Measurements from ENCODE around the gene NR3C1.

NR3C1 gene

DNA sequence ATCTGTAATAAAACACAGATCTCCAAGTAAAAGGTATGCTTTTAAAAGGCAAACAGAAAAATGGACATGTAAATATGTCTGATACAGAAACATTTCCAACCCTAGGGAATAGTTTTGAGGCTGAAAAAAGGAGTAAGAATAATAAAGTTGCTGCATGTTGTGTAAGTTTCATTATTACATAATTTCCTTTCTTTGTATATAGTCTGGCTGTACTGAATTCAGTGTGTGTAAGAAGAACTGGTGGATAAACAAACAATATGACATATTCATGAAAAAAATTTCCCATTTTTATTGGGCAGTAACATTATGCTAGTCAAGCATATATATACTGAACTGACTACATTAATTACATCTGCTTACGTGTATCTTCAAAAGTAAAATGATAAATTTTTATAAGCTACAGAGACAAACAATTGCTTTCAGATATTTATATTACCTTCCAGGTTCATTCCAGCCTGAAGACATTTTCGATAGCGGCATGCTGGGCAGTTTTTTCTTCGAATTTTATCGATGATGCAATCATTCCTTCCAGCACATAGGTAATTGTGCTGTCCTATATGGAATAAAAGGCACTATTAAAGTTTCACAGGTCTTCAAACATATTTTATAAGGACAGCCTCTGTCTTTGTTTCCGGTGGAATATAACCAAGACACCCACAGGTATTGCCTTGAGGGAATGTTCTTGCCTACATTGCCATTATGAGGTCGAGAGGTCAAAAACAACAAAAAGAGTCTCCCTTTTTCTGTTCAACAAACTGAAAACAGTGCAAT is 93.6 kb downstream of the NR3C1 start:
- no peak for DNase-seq (ENCODE audit: low spot score)

DNA sequence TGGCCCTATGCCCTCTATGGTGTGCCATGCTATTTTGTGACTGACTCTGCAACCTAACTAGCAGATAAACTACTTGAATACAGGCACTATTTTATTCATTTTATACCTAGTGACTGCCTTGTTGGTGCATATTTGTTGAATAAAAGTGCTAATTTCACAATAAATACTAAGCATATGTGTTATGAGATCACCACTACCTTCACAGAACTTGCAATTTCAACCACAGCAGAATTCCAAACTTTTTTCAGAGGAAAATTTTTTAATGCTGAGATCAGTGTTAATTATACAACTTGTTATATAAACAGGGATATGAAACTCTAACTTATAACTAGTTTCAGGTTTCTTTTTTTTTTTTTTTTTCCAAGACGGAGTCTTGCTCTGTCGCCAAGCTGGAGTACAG is 94.8 kb downstream of the NR3C1 start:
- peak; percentile 26 for DNase-seq (ENCODE audit: low spot score)

DNA sequence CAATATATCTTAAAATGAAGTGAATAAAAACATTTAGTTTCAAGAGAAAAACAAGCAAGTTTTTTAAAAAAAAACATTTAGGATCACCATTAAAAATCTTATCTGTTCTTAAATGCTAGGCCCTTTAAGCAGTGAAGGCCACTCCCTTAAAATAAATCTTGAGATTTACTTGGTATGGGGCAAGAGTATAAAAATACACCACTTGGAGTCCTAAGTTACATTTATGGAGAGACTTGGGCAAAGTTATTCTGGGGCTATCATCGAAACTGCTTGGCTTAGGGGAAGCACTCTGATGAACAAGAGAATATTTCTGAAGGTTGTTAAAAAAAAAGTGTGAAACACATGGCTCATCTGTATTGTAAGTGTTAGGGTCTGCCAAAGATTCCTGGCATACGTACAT is 97.4 kb downstream of the NR3C1 start:
- DNase-seq (ENCODE audit: low spot score): no peak

DNA sequence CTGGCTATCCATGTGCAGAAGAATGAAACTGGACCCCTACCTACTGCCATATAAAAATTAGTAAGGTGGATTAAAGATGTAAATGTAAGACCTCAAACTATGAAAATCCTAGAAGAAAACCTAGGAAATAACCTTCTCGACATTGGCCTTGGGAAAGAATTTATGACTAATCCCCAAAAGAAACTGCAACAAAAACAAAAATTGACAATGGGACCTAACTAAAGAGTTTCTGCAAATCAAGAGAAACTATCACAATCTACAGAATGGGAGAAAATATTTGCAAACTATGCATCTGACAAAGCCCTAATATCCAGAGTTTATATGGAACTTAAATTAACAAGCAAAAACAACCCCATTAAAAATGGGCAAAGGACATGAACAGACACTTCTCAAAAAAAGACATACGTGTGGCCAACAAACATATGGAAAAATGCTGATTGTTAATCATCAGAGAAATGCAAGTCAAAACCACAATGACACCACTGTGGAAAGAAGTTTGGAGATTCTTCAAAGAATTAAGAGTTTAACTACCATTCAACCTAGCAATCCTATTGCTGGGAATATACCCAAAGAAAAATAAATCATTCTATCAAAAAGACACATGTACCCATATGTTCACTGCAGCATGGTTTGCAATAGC is 98.5 kb downstream of the NR3C1 start:
- no peak for DNase-seq (ENCODE audit: low spot score)

DNA sequence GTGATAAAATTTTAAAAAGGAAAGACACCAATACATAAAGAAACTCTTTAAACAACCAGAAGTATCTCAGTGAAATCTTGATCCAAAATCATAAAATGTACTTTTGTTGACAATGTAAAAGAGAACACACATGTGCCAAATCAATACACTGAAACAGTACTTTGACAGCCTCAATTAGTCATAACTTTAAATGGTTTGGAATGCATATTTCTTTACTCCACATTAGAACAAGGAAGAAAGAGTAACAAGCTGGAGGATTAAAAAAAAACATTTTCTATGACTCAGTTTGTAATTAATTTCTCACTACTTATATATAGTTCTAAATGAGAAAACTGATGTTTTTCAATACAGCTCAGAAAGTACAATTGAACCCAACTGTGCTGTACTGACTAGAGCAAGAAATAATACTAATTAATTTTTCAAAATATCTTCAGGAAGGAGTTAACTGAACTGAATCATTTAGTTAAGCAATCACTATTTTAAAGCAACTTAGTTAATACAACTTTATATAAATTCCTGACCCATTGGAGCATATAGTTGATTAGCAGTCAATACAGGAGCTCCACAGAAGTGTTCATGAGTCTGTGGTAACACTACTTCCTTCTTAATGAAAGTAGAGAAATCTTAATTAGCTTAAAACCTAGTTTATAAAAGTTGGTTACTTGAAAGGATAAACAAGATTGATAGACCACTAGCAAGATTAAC is 101.0 kb downstream of the NR3C1 start:
- no peak for DNase-seq (ENCODE audit: low spot score)

DNA sequence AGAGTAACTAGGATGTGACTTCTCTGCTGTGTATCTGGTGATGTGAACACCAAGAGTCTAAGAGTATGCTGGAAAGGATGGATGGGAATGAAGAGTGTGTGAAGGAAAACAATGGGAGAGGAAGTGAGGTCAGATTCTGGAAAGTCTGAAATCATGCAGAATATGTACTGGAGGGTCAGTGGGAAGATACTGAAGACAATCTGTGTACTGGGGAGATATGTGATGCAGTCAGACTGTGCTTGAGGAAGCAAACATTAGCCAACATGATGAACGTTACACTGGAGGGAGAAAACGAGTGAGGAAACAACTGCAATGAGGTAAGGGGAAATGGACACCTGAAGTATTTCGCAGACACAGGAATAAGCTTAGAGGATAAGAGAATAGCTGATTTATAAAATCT is 105.7 kb downstream of the NR3C1 start:
- DNase-seq (ENCODE audit: low spot score): no peak

DNA sequence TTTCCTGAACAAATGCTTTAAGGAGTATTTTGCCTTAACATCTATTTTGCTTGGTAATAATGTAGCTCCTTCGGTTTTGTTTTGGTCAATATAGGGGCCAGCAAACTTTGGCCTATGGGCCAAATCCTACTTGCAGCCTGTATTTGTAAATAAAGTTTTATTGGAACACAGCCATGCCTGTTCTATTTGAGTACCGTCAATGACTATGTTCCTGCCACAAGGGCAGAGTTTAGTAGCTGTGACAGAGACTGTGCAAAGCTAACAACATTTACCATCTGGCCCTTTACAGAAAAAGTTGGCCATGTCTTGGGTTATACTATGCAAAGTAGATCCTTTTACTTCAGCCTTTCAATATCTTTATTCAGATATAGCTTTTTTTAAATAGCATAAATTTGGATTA is 113.4 kb downstream of the NR3C1 start:
- DNase-seq (ENCODE audit: low spot score): no peak

DNA sequence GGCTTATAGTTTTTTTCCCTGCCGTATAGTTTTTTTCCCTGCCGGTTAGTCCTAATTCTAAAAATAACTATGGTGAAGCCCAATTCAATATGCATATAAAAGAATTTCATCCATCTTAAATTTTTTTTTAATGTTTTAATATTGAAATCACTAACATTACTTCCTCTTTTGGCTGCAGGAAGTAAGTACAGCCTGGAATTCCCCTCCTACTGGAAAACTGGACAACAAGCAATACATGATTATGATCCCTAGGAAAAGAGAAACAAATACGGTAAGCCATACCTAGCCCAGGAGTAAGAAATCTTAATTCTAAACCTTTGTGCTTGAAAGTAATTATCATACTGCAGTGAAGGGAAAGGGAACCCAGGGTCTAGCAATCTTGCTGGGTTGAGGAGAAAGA is 119.0 kb downstream of the NR3C1 start:
- DNase-seq (ENCODE audit: low spot score): no peak

DNA sequence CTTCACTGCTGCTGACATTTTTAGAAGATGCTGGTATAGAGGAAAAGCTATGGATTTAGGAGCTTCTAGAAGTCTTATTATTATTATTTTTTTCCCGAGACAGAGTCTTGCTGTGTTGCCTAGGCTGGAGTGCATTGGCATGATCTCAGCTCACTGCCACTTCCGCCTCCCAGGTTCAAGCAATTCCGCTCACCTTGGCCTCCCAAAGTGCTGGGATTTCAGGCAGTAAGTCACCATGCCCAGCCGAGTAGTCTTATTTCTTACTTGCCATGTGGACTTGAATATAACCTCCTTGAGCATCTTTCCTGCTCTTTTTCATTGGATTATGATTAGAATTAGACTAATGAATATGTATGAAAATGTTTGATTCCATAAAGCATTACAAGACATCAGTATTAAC is 119.5 kb downstream of the NR3C1 start:
- no peak for DNase-seq (ENCODE audit: low spot score)

DNA sequence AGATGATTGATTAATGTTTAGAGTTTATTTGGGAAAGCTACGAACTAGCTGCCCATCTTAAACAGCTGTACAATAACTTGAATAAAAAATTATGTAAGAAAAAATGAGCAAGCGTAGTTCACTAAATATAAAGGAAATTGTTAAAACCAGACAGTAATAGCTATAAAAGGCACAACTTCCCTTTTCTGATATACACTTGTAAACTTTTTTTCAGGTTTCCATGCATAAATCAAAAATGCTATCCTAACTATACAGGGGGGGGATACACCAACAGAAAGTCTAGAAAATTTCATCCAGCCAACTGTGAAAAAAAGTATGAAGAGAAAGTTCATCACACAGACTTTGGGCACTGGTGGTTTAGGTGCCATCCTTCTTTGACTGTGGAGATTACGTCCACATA is 122.3 kb downstream of the NR3C1 start:
- no peak for DNase-seq (ENCODE audit: low spot score)

DNA sequence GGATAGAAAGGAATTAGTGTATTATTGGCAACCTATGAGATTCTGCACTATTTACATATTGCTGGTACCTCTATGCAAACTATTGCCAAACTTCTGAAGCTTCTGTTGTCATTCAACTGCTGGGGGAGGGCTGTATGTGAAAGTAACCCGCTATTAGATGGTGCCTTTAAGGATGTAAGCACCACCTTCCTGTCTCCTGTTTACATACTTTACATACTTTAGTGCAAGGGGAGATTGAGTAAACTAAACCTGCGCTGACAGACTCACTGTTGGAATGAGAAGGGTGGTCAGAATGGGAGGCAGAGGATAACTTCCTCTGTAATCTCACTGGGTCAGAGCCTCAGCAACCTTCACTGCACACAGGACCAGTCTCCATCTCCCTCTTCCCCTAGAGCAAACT is 123.8 kb downstream of the NR3C1 start:
- DNase-seq (ENCODE audit: low spot score): no peak

DNA sequence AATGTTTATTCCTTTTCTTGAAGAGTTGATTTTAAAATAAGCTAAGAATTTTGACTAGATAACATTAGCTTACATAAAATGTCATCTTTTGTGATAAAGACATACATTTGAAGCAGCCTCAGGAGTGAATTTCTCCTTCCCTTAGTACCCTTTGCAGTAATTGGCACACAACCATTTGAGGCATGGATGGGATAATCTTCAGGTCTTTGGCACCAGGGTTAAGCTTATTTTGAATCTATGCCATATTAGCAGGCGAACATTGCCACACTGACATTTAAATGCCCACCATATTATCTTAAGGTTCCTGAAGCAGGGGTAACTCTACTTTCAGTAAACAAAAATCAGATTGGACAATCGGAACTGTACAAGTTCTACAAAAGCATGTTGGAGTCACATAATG is 126.0 kb downstream of the NR3C1 start:
- DNase-seq (ENCODE audit: low spot score): no peak

DNA sequence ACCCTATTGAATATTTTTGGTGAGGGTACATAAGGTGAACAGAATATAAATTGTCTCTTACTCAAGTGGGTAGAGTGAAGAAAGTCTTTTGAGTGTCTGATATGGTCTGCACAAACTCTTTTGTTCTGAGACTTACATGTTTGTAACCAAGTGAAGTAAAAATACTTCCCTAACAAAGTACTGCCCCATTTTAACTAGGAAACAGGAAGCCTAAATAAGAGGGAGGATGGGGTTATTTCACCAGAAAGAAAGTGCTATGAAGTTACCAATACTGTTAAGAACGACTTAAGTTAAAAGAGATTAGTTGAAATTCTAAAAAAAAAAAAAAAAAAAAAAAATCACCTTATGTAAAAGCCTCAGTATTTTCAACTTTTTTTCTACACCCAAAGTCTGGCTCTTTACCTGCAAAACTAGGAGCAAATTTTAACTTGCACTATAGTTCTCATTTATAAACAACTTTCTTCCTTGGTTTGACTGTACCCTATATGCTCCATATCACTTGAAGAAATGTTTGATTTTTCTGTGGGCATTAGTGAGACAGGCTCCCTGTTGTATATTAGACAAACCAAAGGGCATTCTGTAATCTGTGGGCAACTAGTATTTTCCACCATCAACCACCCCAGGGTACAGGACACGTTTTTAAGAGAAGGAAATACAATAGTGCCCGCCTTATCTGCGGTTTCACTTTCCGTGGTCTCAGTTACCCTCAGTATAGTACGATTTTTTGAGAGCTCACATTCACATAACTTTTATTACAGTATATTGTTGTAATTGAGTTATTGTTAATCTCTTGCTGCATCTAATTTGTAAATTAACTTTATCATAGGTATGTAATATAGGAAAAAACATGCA is 127.7 kb downstream of the NR3C1 start:
- DNase-seq (ENCODE audit: low spot score): no peak

DNA sequence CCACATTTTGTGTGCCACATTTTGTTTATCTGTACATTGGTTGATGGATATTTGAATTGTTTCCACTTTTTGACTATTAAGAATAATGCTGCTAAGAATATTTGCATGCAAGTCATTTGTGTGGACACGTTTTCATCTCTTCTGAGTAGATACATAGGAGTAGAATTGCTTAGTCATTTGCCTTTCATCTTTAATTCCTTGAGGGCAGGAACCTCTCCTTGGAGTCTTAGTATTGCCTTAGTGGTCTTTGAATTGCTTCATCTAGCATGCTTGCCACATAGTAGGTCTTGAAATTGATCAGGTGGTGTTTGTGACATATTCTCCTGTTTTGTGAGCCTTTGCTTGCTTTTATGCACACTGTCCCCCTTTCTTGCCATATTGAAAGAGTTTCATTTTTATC is 128.5 kb downstream of the NR3C1 start:
- DNase-seq (ENCODE audit: low spot score): no peak

DNA sequence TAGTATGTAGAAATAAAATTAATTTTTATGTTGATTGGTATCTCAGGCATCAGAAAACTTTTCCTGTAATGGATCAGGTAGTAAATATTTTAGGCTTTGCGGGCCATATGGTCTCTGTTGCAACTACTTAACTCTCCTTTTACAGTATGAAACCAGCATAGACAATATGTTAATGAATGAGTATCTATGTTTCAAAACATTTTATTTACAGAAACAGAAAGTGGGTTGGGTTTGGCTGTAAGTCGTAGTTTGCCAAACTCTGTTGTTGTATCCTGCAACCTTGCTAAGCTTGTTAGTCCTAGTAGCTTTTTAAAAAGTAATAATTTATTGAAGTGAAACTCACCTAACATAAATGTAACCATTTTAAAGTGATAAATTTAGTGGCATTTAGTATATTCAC is 132.1 kb downstream of the NR3C1 start:
- DNase-seq (ENCODE audit: low spot score): no peak

DNA sequence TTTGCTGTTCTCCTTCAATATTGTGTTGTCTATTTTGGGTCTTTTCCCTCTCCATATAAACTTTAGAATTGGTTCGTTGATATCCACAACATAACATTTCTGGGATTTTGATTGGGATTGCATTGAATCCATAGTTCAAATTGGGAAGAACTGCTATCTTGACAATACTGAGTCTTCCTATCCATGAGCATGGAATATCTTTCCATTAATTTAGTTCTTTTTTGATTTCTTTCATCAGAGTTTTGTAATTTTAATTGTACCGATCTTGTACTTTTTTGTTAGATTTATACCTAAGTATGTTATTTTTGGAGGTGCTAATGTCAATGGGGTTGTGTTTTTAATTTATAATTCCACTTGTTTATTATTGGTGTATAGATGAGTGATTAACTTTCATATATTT is 135.1 kb downstream of the NR3C1 start:
- no peak for DNase-seq (ENCODE audit: low spot score)

DNA sequence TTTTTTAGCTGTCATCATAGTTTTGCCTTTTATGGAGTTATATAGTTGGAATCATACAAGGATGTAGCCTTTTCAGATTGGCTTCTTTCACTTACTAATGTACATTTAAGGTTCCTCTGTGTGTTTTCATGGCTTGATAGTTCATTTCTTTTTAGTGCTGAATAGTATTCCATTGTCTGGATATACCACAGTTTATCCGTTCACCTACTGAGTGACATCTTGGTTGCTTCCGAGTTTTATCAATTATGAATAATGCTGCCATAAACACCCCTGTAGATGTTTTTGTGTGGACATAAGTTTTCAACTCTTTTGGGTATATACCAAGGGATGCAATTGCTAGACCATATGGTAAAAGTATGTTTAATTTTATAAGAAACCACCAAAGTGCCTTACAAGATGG is 136.3 kb downstream of the NR3C1 start:
- no peak for DNase-seq (ENCODE audit: low spot score)

DNA sequence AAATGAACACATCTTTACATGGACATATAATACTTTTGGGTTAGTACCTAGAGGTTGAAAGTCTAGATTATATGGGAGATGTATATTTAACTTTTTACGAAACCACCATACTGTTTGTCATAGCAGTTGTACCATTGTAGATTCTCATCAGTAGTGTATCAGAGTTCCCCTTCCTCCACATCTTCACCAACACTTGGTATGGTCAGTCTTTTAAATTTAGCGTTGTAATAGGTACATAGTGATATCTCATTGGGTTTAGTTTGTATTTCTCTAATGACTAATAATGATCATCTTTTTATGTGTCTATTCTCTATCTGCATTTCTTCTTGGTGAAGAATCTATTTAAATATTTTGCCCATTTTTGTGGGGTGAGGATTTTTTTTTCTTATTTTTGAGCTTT is 137.5 kb downstream of the NR3C1 start:
- DNase-seq (ENCODE audit: low spot score): no peak

DNA sequence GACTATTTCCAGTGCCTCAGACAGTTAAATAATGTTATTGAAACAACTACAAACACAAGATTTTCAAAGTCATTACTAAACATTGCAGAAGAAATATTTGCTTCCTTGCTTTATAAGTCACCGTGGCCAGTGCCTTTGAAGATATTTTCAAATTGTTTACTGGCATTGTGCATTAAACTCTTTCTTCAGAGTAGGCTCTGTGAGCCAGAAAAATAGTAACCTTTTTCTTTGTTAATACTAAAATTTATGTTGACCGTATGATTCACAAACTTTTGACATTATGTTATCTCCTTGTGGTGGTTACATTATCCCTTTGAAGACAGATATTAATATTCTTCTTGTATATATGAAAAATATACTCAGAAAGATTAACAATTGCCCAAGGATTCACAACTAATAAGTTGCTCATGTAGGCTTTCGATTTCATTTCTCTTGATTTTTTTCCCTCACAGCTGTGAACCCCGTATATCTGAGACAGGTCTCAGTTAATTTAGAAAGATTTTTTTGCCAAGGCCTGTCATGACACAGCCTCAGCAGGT is 140.1 kb downstream of the NR3C1 start:
- DNase-seq (ENCODE audit: low spot score): no peak

DNA sequence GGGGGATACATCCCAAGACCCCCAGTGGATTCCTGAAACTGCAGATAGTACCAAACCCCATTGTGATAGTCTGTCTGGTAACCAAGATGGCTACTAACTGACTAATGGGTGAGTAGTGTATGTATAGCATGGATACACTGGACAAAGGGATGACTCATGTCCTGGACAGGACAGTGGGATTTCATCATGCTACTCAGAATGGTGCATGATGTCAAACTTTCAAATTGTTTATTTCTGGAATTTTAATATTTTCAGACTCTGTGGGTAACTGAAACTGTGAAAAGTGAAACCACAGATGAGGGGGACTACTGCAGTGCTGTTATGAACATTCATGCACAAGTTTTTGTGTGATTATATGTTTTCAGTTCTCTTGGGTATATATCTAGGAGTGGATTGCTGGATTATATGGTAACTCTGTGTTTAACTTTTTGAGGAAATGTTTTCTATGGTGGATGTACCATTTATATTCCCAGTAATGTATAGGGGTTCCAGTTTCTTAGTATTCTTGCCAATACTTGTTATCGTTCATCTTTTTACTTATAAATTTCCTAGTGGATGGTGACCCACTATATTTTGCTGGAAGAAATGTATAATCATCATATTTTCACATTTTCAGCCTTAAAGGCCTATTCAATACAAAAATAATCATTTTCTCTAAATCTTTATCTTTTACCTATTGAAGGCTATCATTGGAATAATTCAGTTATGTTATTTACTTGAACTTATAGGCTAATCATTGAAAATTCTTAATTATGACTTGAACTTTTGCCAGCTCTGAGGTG is 140.9 kb downstream of the NR3C1 start:
- peak; percentile 46 for DNase-seq (ENCODE audit: low spot score)

DNA sequence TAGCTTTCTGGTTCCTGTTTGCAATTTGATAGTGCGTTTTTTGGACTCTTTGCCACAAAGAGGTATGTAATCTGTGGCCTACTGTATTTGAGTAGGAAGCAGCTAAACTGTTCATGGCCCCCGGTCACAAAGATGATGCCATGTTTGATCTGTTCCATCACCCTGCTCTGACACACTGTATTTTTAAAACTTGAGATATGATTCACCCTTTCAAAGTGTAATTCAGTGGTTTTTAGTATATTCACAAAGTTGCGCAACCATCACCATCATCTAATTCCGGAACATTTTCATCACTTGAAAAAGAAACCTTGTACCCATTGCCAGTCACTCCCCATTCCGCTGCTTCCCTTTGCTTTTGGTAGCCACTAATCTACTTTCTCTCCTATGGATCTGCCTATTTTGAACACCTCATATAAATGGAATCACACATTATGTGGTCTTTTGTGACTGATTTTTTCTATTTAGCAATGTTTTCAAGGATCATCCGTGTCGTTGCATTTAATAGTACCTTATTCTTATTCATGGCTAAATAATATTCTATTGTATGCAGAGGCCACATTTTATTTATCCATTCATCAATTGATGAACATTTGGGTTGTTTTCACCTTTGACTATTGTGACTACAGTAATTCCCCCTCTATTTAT is 141.6 kb downstream of the NR3C1 start:
- no peak for DNase-seq (ENCODE audit: low spot score)
